ENCODE results near the gene UNC13C. TPM values are rescaled to one million over a fixed set of nuclear protein-coding genes. Genes with fewer than 3 reads are reported as not detected.

UNC13C gene
- polyA plus RNA-seq, 1 donor from 2014 or later = 4.0 TPM

- Histone ChIP-seq H3K27me3 (ENCODE audit: insufficient read depth, low read depth, low read length) (no peaks in the 10 kb centered on the region), H3K79me2 (replicated peaks; ENCODE audit: insufficient read depth, low read length) (no peaks in the 10 kb centered on the region), H3K36me3 (ENCODE audit: insufficient read depth, low read length) (no peaks in the 10 kb centered on the region), H3K27ac (ENCODE audit: low read length) (no peak overlapping the region), H3K9me3 (ENCODE audit: low read length) (no peaks in the 10 kb centered on the region), H3F3A (ENCODE audit: insufficient read depth, low read length, poor library complexity, severe bottlenecking) (no peaks in the 10 kb centered on the region), H3K4me3 (ENCODE audit: low read length) (no peak overlapping the region), H3K9ac (ENCODE audit: low read length) (no peak overlapping the region), H2AFZ (ENCODE audit: low read depth, low read length) (no peak overlapping the region), H4K20me1 (ENCODE audit: insufficient read depth) (no peaks in the 10 kb centered on the region), H3K4me2 (ENCODE audit: low read length) (no peak overlapping the region), H3K9me2 (ENCODE audit: insufficient read depth, low read length) (no peaks in the 10 kb centered on the region)
- TF ChIP-seq REST (IDR thresholded peaks at IDR 0.05; ENCODE audit: borderline replicate concordance) (no peak), EZH2 (IDR thresholded peaks at IDR 0.05; ENCODE audit: borderline replicate concordance, insufficient read depth, low read length, poor library complexity, severe bottlenecking) (no peak), POLR2AphosphoS5 (IDR thresholded peaks at IDR 0.05) (no peak)
Observed at GRCh38 chr15:54556231-54556630, 578.0 kb downstream of the UNC13C start.

- Histone ChIP-seq H3F3A (ENCODE audit: insufficient read depth, low read length, poor library complexity, severe bottlenecking) (no peaks in the 10 kb centered on the region), H3K9me2 (ENCODE audit: insufficient read depth, low read length) (no peaks in the 10 kb centered on the region), H3K36me3 (ENCODE audit: insufficient read depth, low read length) (no peaks in the 10 kb centered on the region), H3K4me3 (ENCODE audit: low read length) (no peak overlapping the region), H3K27me3 (ENCODE audit: insufficient read depth, low read depth, low read length) (no peaks in the 10 kb centered on the region), H3K79me2 (replicated peaks; ENCODE audit: insufficient read depth, low read length) (no peaks in the 10 kb centered on the region), H4K20me1 (ENCODE audit: insufficient read depth) (no peaks in the 10 kb centered on the region), H3K4me2 (ENCODE audit: low read length) (no peak overlapping the region), H3K9ac (ENCODE audit: low read length) (no peak overlapping the region), H2AFZ (ENCODE audit: low read depth, low read length) (no peak overlapping the region), H3K9me3 (ENCODE audit: low read length) (no peaks in the 10 kb centered on the region), H3K27ac (ENCODE audit: low read length) (peak overlapping the region; percentile 7)
- no peak for TF ChIP-seq EZH2 (IDR thresholded peaks at IDR 0.05; ENCODE audit: borderline replicate concordance, insufficient read depth, low read length, poor library complexity, severe bottlenecking)
- TF ChIP-seq SMC3 (conservative IDR thresholded peaks at IDR 0.05; ENCODE audit: poor library complexity) = no peak
- no peak for TF ChIP-seq RAD21 (conservative IDR thresholded peaks at IDR 0.05)
- TF ChIP-seq EP300 (conservative IDR thresholded peaks at IDR 0.05; ENCODE audit: poor library complexity, severe bottlenecking) = no peak
- no peak for TF ChIP-seq TAF1 (IDR thresholded peaks at IDR 0.05; ENCODE audit: low read depth)
- no peak for TF ChIP-seq MXI1 (conservative IDR thresholded peaks at IDR 0.05; ENCODE audit: poor library complexity, severe bottlenecking)
Observed at GRCh38 chr15:54559405-54560069, 581.3 kb downstream of the UNC13C start.

GRCh38 chr15:54560417-54560816 is 582.2 kb downstream of the UNC13C start:
- peak; percentile 39 for TF ChIP-seq REST (IDR thresholded peaks at IDR 0.05; ENCODE audit: borderline replicate concordance)
- no peak for TF ChIP-seq TAF1 (IDR thresholded peaks at IDR 0.05; ENCODE audit: low read depth)
- peak; percentile 92 for TF ChIP-seq EP300 (conservative IDR thresholded peaks at IDR 0.05; ENCODE audit: poor library complexity, severe bottlenecking)
- TF ChIP-seq SMC3 (conservative IDR thresholded peaks at IDR 0.05; ENCODE audit: poor library complexity) = no peak
- no peak for TF ChIP-seq RAD21 (conservative IDR thresholded peaks at IDR 0.05)
- TF ChIP-seq POLR2AphosphoS5 (IDR thresholded peaks at IDR 0.05) = peak; percentile 76
- TF ChIP-seq MXI1 (conservative IDR thresholded peaks at IDR 0.05; ENCODE audit: poor library complexity, severe bottlenecking) = no peak
- TF ChIP-seq CTCF (IDR thresholded peaks at IDR 0.05; ENCODE audit: poor library complexity, severe bottlenecking) = no peak
- no peak for TF ChIP-seq EZH2 (IDR thresholded peaks at IDR 0.05; ENCODE audit: borderline replicate concordance, insufficient read depth, low read length, poor library complexity, severe bottlenecking)
- no peaks in the 10 kb centered on the region for H3K27me3 ChIP-seq (ENCODE audit: insufficient read depth, low read depth, low read length)
- H3K27ac ChIP-seq (ENCODE audit: low read length) = peak overlapping the region; percentile 22
- no peaks in the 10 kb centered on the region for H3K9me2 ChIP-seq (ENCODE audit: insufficient read depth, low read length)
- H3F3A ChIP-seq (ENCODE audit: insufficient read depth, low read length, poor library complexity, severe bottlenecking) = no peaks in the 10 kb centered on the region
- no peaks in the 10 kb centered on the region for H3K9me3 ChIP-seq (ENCODE audit: low read length)
- no peak overlapping the region for H3K4me3 ChIP-seq (ENCODE audit: low read length)
- H3K9ac ChIP-seq (ENCODE audit: low read length) = no peak overlapping the region
- H2AFZ ChIP-seq (ENCODE audit: low read depth, low read length) = no peak overlapping the region
- H3K4me2 ChIP-seq (ENCODE audit: low read length) = no peak overlapping the region
- no peaks in the 10 kb centered on the region for H3K36me3 ChIP-seq (ENCODE audit: insufficient read depth, low read length)
- no peaks in the 10 kb centered on the region for H4K20me1 ChIP-seq (ENCODE audit: insufficient read depth)
- H3K79me2 ChIP-seq (replicated peaks; ENCODE audit: insufficient read depth, low read length) = no peaks in the 10 kb centered on the region

Measured in neural cell (in vitro differentiated cells).